NCI-H1092 (cell line): ENCODE data around the gene COL8A2.

Experiments used
- DNase-seq: peaks from one replicate; lab custom pipeline; 2025; lab: John Stamatoyannopoulos, UW

Gene COL8A2

GRCh38 chr1:36055706-36056105 lies 69.3 kb downstream of the COL8A2 start:
- DNase-seq: no peak

DNA sequence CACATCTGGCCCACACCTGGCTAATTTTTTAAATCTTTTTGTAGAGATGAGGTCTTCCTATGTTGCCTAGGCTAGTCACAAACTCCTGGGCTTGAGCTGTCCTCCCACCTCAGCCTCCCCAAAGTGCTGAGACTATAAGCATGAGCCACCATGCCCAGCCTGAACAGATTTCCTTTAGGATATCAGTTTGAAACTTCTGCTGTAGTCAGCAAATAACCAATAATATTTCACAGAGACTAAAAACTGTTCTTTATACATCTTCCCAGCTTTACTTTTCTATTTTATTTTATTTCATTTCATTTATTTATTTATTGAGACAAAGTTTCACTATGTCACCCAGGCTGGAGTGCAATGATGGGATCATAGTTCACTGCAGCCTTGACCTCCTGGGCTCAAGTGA lies 71.0 kb downstream of the COL8A2 start:
- DNase-seq: no peak

DNA sequence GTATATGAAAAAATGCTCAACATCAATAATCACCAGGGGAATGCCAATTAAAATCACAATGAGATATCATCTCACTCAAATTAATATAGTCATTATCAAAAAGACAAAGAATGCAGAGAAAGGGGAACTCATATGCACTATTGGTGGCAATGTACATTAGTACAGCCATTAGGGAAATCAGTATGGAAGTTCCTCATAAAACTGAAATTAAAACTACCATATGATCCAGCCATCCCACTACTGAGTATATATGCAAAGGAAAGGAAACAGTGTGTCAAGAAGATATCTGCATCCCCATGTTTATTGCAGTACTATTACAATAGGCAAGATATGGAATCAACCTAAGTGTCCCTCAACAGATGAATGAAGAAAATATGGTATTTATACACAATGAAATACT lies 73.2 kb downstream of the COL8A2 start:
- DNase-seq: no peak
